HFF-Myc (cell line): ENCODE data around the gene LSS.

ENCODE experiments used
- DNase-seq: peaks from one replicate; pipeline ENCODE4 v3.0.0-alpha.2; 2011; ENCODE audit warnings: low read depth; ENCODE audit errors: extremely low read depth
- H3K4me3 ChIP-seq: replicated peaks from 2 replicates; pipeline ENCODE4 v1.5.1; 2011; ENCODE audit warnings: low read depth, mild to moderate bottlenecking, control low read depth, low read length
- CTCF ChIP-seq: IDR thresholded peaks from 2 replicates; pipeline ENCODE4 v1.5.1; 2012; ENCODE audit warnings: mild to moderate bottlenecking, low read depth, low read length, control low read depth; ENCODE audit errors: missing control alignments

LSS gene

GRCh38 chr21:46239817-46240325, 11.3 kb upstream of the LSS start:
- H3K4me3 ChIP-seq, result no peak overlapping the region
- DNase-seq, result no peak
- TF ChIP-seq CTCF, result no peak

- H3K4me3 ChIP-seq, result no peak overlapping the region
- DNase-seq, result no peak
- TF ChIP-seq CTCF, result no peak
These were observed 8.9 kb upstream of the LSS start for GRCh38 chr21:46237474-46237873.

GRCh38 chr21:46234436-46234950, 5.9 kb upstream of the LSS start:
- no peak overlapping the region for H3K4me3 ChIP-seq
- DNase-seq, result no peak
- no peak for TF ChIP-seq CTCF

- DNase-seq, result no peak
- peak overlapping the region; percentile 52 for H3K4me3 ChIP-seq
These were observed 1.3 kb upstream of the LSS start for GRCh38 chr21:46229923-46230260.

GRCh38 chr21:46229133-46229922, 754 bp upstream of the LSS start:
- DNase-seq, result no peak
- peak; percentile 27 for TF ChIP-seq CTCF

More at GRCh38 chr21:46229923-46230260, 1.3 kb upstream of the LSS start:
- no peak for TF ChIP-seq CTCF

GRCh38 chr21:46227811-46228344, 696 bp downstream of the LSS start:
- no peak for TF ChIP-seq CTCF
- peak overlapping the region; percentile 88 for H3K4me3 ChIP-seq
- DNase-seq, result no peak

More at GRCh38 chr21:46229133-46229922, 754 bp upstream of the LSS start:
- peak overlapping the region; percentile 52 for H3K4me3 ChIP-seq
